Fibroblast of skin of back (primary cell): ENCODE data around the gene LRP11.

ENCODE experiments used
- DNase-seq: peaks from one replicate; pipeline ENCODE4 v3.0.0-alpha.2; 2013

The LRP11 gene

GRCh38 chr6:149777624-149778023 is 86.5 kb downstream of the LRP11 start:
- DNase-seq = no peak

DNA sequence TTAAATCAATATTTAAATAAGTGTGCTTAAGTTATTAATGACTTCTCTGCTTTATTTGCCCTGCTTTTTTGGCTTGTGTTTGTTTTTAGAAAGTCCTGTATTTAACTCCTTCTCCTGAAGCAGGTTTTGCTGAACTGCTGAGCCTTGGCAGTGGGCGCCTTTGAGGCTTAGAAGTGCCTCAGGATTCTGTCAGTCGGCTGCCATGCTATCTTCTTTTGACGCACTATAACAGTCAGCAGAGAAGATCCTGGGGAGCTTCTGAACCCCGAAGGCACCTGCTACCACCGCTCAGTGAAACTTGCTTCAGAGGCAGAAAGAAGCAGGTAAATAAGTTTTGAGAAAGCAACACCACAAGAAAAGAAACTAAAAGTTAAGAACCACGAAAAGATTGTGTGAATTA is 92.2 kb downstream of the LRP11 start:
- DNase-seq = no peak

DNA sequence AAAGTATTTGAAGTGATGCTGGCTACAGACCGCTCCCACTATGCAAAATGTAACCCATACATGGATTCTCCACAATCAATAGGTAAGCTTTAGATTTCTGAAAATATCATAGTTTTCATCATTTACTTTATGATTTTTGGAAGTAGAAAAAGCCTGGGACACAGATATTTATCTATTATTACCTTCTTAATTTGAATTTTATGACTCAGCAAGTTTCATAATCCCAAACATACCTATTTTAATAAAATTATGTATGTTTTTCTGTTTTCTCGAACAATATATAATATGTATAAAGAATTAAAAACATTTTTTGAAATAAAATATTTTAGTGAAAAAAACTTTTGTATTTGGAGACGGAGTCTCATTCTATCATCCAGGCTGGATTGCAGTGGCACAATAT is 93.0 kb downstream of the LRP11 start:
- no peak for DNase-seq

DNA sequence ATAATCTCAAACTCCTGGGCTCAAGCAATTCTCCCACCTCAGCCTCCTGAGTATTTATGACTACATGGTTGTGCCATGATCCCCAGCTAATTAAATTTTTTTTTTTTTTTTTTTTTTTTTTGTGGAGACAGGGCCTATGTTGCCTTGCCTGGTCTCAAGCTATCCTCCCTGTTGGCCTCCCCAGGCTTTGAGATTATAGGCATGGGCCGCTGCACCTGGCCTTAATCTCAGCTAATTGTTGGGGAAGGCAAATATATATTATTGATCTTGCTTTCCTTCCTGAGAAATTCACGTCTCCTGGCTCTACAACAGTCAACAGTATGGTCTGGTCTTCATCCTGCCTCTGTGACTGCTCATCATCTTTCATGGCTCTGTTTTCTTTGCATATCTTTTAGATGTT is 94.5 kb downstream of the LRP11 start:
- DNase-seq = no peak
